Measurements from ENCODE around the gene TMEM200A. TPM values are rescaled to one million over a fixed set of nuclear protein-coding genes. Genes with fewer than 3 reads are reported as not detected.
"Not testable (repeated sequence)": the region's sequence is repeated elsewhere in the genome, so short reads cannot be mapped to it uniquely, and the experiment has no call there.

Gene TMEM200A
- 49.8 TPM for polyA plus RNA-seq
- long read RNA-seq, donor 1, partial matches to known transcripts, result 0 of 6 reads
- long read RNA-seq, donor 1, other reads (novel, unspliced or antisense), result 0 of 6 reads
- long read RNA-seq, donor 2, transcript TMEM200A-204 (2 exons, 2,899 nt), result minor isoform, 7 of 35 reads
- long read RNA-seq, donor 2, transcript TMEM200A-201 (3 exons, 3,512 nt), result major isoform, 8 of 35 reads
- long read RNA-seq, donor 2, partial matches to known transcripts, result 20 of 35 reads
- long read RNA-seq, donor 2, other reads (novel, unspliced or antisense), result 0 of 35 reads
- long read RNA-seq, donor 3, transcript TMEM200A-201 (3 exons, 3,512 nt), result major isoform, 8 of 15 reads
- long read RNA-seq, donor 3, transcript TMEM200A-204 (2 exons, 2,899 nt), result minor isoform, 7 of 15 reads
- long read RNA-seq, donor 3, partial matches to known transcripts, result 0 of 15 reads
- long read RNA-seq, donor 3, other reads (novel, unspliced or antisense), result 0 of 15 reads
- long read RNA-seq, donor 4, partial matches to known transcripts, result 0 of 1 reads
- long read RNA-seq, donor 4, other reads (novel, unspliced or antisense), result 0 of 1 reads
- long read RNA-seq, donor 5, partial matches to known transcripts, result 0 of 6 reads
- long read RNA-seq, donor 5, other reads (novel, unspliced or antisense), result 0 of 6 reads
- long read RNA-seq, donor 6, transcript TMEM200A-201 (3 exons, 3,512 nt), result major isoform, 10 of 14 reads
- long read RNA-seq, donor 6, partial matches to known transcripts, result 0 of 14 reads
- long read RNA-seq, donor 6, other reads (novel, unspliced or antisense), result 0 of 14 reads
- long read RNA-seq, donor 7, transcript TMEM200A-201 (3 exons, 3,512 nt), result major isoform, 6 of 9 reads
- long read RNA-seq, donor 7, partial matches to known transcripts, result 0 of 9 reads
- long read RNA-seq, donor 7, other reads (novel, unspliced or antisense), result 0 of 9 reads
- long read RNA-seq, donor 8, full-length matches to known transcripts, result 35 of 45 reads
- long read RNA-seq, donor 8, partial matches to known transcripts, result 10 of 45 reads
- long read RNA-seq, donor 8, other reads (novel, unspliced or antisense), result 0 of 45 reads
- long read RNA-seq, donor 9, transcript TMEM200A-204 (2 exons, 2,899 nt), result major isoform, 5 of 10 reads
- long read RNA-seq, donor 9, transcript TMEM200A-201 (3 exons, 3,512 nt), result major isoform, 5 of 10 reads
- long read RNA-seq, donor 9, partial matches to known transcripts, result 0 of 10 reads
- long read RNA-seq, donor 9, other reads (novel, unspliced or antisense), result 0 of 10 reads
- long read RNA-seq, donor 10, transcript TMEM200A-201 (3 exons, 3,512 nt), result major isoform, 12 of 23 reads
- long read RNA-seq, donor 10, transcript TMEM200A-204 (2 exons, 2,899 nt), result minor isoform, 11 of 23 reads
- long read RNA-seq, donor 10, partial matches to known transcripts, result 0 of 23 reads
- long read RNA-seq, donor 10, other reads (novel, unspliced or antisense), result 0 of 23 reads
- long read RNA-seq, donor 11, transcript TMEM200A-204 (2 exons, 2,899 nt), result major isoform, 8 of 14 reads
- long read RNA-seq, donor 11, transcript TMEM200A-201 (3 exons, 3,512 nt), result minor isoform, 6 of 14 reads
- long read RNA-seq, donor 11, partial matches to known transcripts, result 0 of 14 reads
- long read RNA-seq, donor 11, other reads (novel, unspliced or antisense), result 0 of 14 reads

GRCh38 chr6:130365166-130366106 lies at the start of gene TMEM200A:
TSS of gene TMEM200A (plus strand) at chr6:130366017. CDS start at chr6:130440423, 74,406 bp downstream.
- DNase-seq, result peak; percentile 62 to 79
- H3K27me3 ChIP-seq (ENCODE audit: control insufficient read depth, insufficient read depth, low read length), result no peaks in the 10 kb centered on the region
- H3K4me3 ChIP-seq (ENCODE audit: low read length), result peak within 1 kb of the TSS; percentile 84
- H3K9me3 ChIP-seq (ENCODE audit: control insufficient read depth, low read depth, low read length), result no peaks in the 10 kb centered on the region
- 0% methylated on average over 5 of the region's 84 CpGs for WGBS (ENCODE audit: insufficient coverage, low lambda C conversion rate)
- peak within 1 kb of the TSS; percentile 83 for H3K27ac ChIP-seq (ENCODE audit: low read length)
- H3K36me3 ChIP-seq (ENCODE audit: control insufficient read depth, insufficient read depth, low read length), result no peaks in the 10 kb centered on the region
- H3K4me1 ChIP-seq (ENCODE audit: control insufficient read depth, insufficient read depth, low read length), result peaks cover 27% of the 10 kb centered on the region

- H3K36me3 ChIP-seq (ENCODE audit: control insufficient read depth, insufficient read depth, low read length), result no peaks in the 10 kb centered on the region
- no peak overlapping the region for H3K27ac ChIP-seq (ENCODE audit: low read length)
- DNase-seq, result no peak
- H3K27me3 ChIP-seq (ENCODE audit: control insufficient read depth, insufficient read depth, low read length), result no peaks in the 10 kb centered on the region
- H3K4me1 ChIP-seq (ENCODE audit: control insufficient read depth, insufficient read depth, low read length), result no peaks in the 10 kb centered on the region
- H3K9me3 ChIP-seq (ENCODE audit: control insufficient read depth, low read depth, low read length), result no peaks in the 10 kb centered on the region
- no peak overlapping the region for H3K4me3 ChIP-seq (ENCODE audit: low read length)
- WGBS (ENCODE audit: insufficient coverage, low lambda C conversion rate), result no CpG with 5 or more reads among the region's 2 CpGs
Observed at GRCh38 chr6:130320908-130321307, 44.9 kb upstream of the TMEM200A start.

GRCh38 chr6:130322673-130323268 lies 43.0 kb upstream of the TMEM200A start:
- whole genome bisulfite sequencing (ENCODE audit: insufficient coverage, low lambda C conversion rate), result 20% methylated on average over 2 of the region's 3 CpGs

GRCh38 chr6:130324657-130325056 lies 41.2 kb upstream of the TMEM200A start:
- 86% methylated on average over 2 of the region's 4 CpGs for WGBS (ENCODE audit: insufficient coverage, low lambda C conversion rate)
- Histone ChIP-seq H3K4me1 (ENCODE audit: control insufficient read depth, insufficient read depth, low read length) (no peaks in the 10 kb centered on the region), H3K36me3 (ENCODE audit: control insufficient read depth, insufficient read depth, low read length) (no peaks in the 10 kb centered on the region), H3K27me3 (ENCODE audit: control insufficient read depth, insufficient read depth, low read length) (no peaks in the 10 kb centered on the region), H3K27ac (ENCODE audit: low read length) (no peak overlapping the region), H3K4me3 (ENCODE audit: low read length) (no peak overlapping the region), H3K9me3 (ENCODE audit: control insufficient read depth, low read depth, low read length) (no peaks in the 10 kb centered on the region)
- no peak for DNase-seq

More at GRCh38 chr6:130322673-130323268, 43.0 kb upstream of the TMEM200A start:
- Histone ChIP-seq H3K4me3 (ENCODE audit: low read length) (no peak overlapping the region), H3K27me3 (ENCODE audit: control insufficient read depth, insufficient read depth, low read length) (no peaks in the 10 kb centered on the region), H3K4me1 (ENCODE audit: control insufficient read depth, insufficient read depth, low read length) (no peaks in the 10 kb centered on the region), H3K27ac (ENCODE audit: low read length) (no peak overlapping the region), H3K9me3 (ENCODE audit: control insufficient read depth, low read depth, low read length) (no peaks in the 10 kb centered on the region), H3K36me3 (ENCODE audit: control insufficient read depth, insufficient read depth, low read length) (no peaks in the 10 kb centered on the region)
- peak; percentile 31 to 32 for DNase-seq

GRCh38 chr6:130326496-130326895 lies 39.3 kb upstream of the TMEM200A start:
- Histone ChIP-seq H3K9me3 (ENCODE audit: control insufficient read depth, low read depth, low read length) (no peaks in the 10 kb centered on the region), H3K4me3 (ENCODE audit: low read length) (no peak overlapping the region), H3K27me3 (ENCODE audit: control insufficient read depth, insufficient read depth, low read length) (no peaks in the 10 kb centered on the region), H3K27ac (ENCODE audit: low read length) (no peak overlapping the region), H3K36me3 (ENCODE audit: control insufficient read depth, insufficient read depth, low read length) (no peaks in the 10 kb centered on the region), H3K4me1 (ENCODE audit: control insufficient read depth, insufficient read depth, low read length) (no peaks in the 10 kb centered on the region)
- DNase-seq, result no peak
- no CpG with 5 or more reads among the region's 3 CpGs for WGBS (ENCODE audit: insufficient coverage, low lambda C conversion rate)

GRCh38 chr6:130337534-130337933 lies 28.3 kb upstream of the TMEM200A start:
- Histone ChIP-seq H3K27ac (ENCODE audit: low read length) (no peak overlapping the region), H3K4me3 (ENCODE audit: low read length) (no peak overlapping the region), H3K36me3 (ENCODE audit: control insufficient read depth, insufficient read depth, low read length) (no peaks in the 10 kb centered on the region), H3K27me3 (ENCODE audit: control insufficient read depth, insufficient read depth, low read length) (no peaks in the 10 kb centered on the region), H3K9me3 (ENCODE audit: control insufficient read depth, low read depth, low read length) (no peaks in the 10 kb centered on the region), H3K4me1 (ENCODE audit: control insufficient read depth, insufficient read depth, low read length) (no peaks in the 10 kb centered on the region)
- no peak for DNase-seq
- WGBS (ENCODE audit: insufficient coverage, low lambda C conversion rate), result 58% methylated on average over 3 of the region's 3 CpGs

- H3K9me3 ChIP-seq (ENCODE audit: control insufficient read depth, low read depth, low read length); H3K36me3 ChIP-seq (ENCODE audit: control insufficient read depth, insufficient read depth, low read length); H3K27ac ChIP-seq (ENCODE audit: low read length); H3K4me3 ChIP-seq (ENCODE audit: low read length); H3K4me1 ChIP-seq (ENCODE audit: control insufficient read depth, insufficient read depth, low read length); H3K27me3 ChIP-seq (ENCODE audit: control insufficient read depth, insufficient read depth, low read length); DNase-seq: not testable (repeated sequence)
- no CpG with 5 or more reads among the region's 9 CpGs for WGBS (ENCODE audit: insufficient coverage, low lambda C conversion rate)
Observed at GRCh38 chr6:130346324-130346723, 19.5 kb upstream of the TMEM200A start.

- no CpG with 5 or more reads among the region's 1 CpG for WGBS (ENCODE audit: insufficient coverage, low lambda C conversion rate)
- Histone ChIP-seq H3K27me3 (ENCODE audit: control insufficient read depth, insufficient read depth, low read length) (no peaks in the 10 kb centered on the region), H3K36me3 (ENCODE audit: control insufficient read depth, insufficient read depth, low read length) (no peaks in the 10 kb centered on the region), H3K9me3 (ENCODE audit: control insufficient read depth, low read depth, low read length) (no peaks in the 10 kb centered on the region), H3K4me3 (ENCODE audit: low read length) (no peak overlapping the region), H3K27ac (ENCODE audit: low read length) (no peak overlapping the region), H3K4me1 (ENCODE audit: control insufficient read depth, insufficient read depth, low read length) (no peaks in the 10 kb centered on the region)
- DNase-seq, result no peak
Observed at GRCh38 chr6:130354322-130354721, 11.5 kb upstream of the TMEM200A start.
